ENCODE measurements around the gene RFTN1. TPM values are rescaled to one million over a fixed set of nuclear protein-coding genes. Genes with fewer than 3 reads are reported as not detected.

RFTN1 gene
- total RNA-seq, 3 donors from 2014 or later, result 6.9 to 12.6 (median 9.7) TPM

- Histone ChIP-seq H3K4me3 (no peak overlapping the region), H3K9me3 (no peaks in the 10 kb centered on the region), H3K4me1 (ENCODE audit: low read depth) (peaks cover 3% of the 10 kb centered on the region), H3K36me3 (ENCODE audit: low read depth) (no peaks in the 10 kb centered on the region)
- DNase-seq (no peak), ATAC-seq (no peak)
- TF ChIP-seq, protein P1, sequence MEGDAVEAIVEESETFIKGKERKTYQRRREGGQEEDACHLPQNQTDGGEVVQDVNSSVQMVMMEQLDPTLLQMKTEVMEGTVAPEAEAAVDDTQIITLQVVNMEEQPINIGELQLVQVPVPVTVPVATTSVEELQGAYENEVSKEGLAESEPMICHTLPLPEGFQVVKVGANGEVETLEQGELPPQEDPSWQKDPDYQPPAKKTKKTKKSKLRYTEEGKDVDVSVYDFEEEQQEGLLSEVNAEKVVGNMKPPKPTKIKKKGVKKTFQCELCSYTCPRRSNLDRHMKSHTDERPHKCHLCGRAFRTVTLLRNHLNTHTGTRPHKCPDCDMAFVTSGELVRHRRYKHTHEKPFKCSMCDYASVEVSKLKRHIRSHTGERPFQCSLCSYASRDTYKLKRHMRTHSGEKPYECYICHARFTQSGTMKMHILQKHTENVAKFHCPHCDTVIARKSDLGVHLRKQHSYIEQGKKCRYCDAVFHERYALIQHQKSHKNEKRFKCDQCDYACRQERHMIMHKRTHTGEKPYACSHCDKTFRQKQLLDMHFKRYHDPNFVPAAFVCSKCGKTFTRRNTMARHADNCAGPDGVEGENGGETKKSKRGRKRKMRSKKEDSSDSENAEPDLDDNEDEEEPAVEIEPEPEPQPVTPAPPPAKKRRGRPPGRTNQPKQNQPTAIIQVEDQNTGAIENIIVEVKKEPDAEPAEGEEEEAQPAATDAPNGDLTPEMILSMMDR (IDR thresholded peaks at IDR 0.05), result no peak
- intact Hi-C loops (cut with DNase I, micrococcal nuclease), result no loop called here
These were observed 5.8 kb downstream of the RFTN1 start for GRCh38 chr3:16507578-16508242.

DNA sequence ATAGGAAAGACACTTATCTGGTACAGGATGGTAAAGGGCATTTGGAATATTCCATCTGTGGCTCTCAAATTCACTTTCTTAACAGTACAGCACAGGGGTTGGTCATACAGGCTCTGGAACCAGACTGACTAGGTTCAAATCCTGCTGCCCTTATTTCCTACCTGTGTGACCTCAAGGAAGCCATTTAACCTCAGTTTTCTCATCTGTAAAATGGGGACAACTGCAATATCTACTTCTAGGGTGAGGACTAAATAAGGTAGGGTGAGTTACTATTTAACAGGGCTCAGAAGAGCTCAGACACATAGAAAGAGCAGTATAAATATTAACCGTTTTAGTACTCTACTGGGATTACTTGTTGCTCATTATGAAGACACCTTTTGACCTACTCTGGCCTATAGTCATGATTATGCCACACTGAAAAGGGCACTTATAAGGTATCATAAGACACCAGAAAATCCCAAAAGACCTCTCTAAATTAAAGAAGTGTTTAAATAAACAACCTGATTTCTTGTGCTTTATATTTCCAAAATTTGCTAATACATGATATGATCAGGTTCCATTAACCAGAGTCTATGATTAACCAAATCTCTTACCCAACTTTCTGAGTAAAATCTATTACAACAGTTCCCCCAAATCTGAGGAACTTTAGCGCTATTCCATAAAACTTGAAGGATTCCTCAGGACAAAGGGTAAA is 6.5 kb downstream of the RFTN1 start:
- DNase-seq, result no peak
- Histone ChIP-seq H3K4me3 (no peak overlapping the region), H3K4me1 (ENCODE audit: low read depth) (peaks cover 3% of the 10 kb centered on the region), H3K36me3 (ENCODE audit: low read depth) (no peaks in the 10 kb centered on the region), H3K9me3 (no peaks in the 10 kb centered on the region)
- no peak for ATAC-seq
- intact Hi-C loops (cut with DNase I, micrococcal nuclease), result no loop called here
- TF ChIP-seq, protein P1 (IDR thresholded peaks at IDR 0.05), result no peak

DNA sequence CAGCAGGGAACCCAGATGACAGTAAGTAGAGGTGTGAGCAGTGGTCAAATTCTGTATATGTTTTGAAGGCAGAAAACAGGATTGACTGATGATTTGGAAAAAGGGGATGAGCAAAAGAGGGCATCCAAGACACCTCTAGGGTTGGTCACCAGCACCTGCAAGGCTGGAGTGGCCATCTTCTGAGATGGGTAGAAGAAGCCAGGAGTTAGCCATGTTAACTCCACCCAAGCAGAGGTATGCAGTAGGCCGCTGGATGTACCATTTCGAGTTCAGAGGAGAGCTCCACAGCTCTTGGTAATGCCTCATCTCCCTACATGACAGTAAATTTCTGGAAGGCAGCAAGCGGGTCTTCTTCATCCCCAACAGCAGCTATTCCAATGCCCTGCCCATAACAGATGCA is 7.0 kb downstream of the RFTN1 start:
- H3K9me3 ChIP-seq, result no peaks in the 10 kb centered on the region
- no peaks in the 10 kb centered on the region for H3K36me3 ChIP-seq (ENCODE audit: low read depth)
- intact Hi-C loops (cut with DNase I, micrococcal nuclease), result no loop called here
- TF ChIP-seq, protein P1 (IDR thresholded peaks at IDR 0.05), result no peak
- peaks cover 3% of the 10 kb centered on the region for H3K4me1 ChIP-seq (ENCODE audit: low read depth)
- H3K4me3 ChIP-seq, result no peak overlapping the region
- DNase-seq (no peak), ATAC-seq (no peak)

DNA sequence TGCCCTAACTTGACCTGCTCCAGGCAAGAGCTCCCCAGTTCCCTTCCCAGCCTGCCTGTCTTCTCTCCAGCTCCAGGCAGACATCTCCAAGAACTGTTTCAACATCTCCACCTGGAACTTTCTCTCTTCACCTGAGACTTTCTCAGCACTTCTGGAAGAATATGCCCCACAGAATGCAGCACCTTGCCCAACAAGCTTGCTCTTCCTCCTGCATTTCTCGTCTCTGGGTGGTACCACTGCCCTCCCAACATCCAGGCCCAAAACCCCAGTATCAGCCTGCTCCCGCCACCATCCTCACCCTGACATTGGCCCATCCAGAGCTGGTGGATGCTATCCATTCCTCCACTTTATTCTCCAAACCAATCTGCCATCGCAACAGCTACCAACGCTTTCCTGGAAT is 8.8 kb downstream of the RFTN1 start:
- TF ChIP-seq, protein P1 (IDR thresholded peaks at IDR 0.05), result no peak
- H3K4me1 ChIP-seq (ENCODE audit: low read depth), result peaks cover 3% of the 10 kb centered on the region
- no peak overlapping the region for H3K4me3 ChIP-seq
- H3K9me3 ChIP-seq, result no peaks in the 10 kb centered on the region
- DNase-seq, result no peak
- intact Hi-C loops (cut with DNase I, micrococcal nuclease), result no loop called here
- no peak for ATAC-seq
- H3K36me3 ChIP-seq (ENCODE audit: low read depth), result no peaks in the 10 kb centered on the region

DNA sequence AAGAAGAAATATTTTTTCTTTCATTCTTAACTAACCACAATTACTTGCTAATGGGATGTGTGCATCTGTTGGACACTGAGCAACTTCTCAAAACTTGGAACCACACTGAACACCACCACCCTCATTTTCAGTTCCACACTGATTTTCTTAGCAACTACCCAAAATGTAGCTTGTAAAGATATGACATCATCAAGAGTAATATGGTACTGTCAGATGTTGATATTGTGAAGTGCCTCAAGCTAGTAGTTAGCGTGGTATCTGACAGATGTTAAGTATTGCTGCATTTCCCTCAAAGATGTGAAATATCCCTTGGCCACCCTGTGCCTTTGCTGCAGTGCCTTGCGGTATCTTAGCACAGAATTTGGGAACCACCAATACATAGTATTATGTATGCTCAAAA is 9.3 kb downstream of the RFTN1 start:
- TF ChIP-seq, protein P1 (IDR thresholded peaks at IDR 0.05), result no peak
- Histone ChIP-seq H3K36me3 (ENCODE audit: low read depth) (no peaks in the 10 kb centered on the region), H3K4me1 (ENCODE audit: low read depth) (peaks cover 3% of the 10 kb centered on the region), H3K9me3 (no peaks in the 10 kb centered on the region), H3K4me3 (no peak overlapping the region)
- intact Hi-C loops (cut with DNase I, micrococcal nuclease), result no loop called here
- ATAC-seq (peak; percentile 58), DNase-seq (no peak)

Measured in mucosa of descending colon (tissue), 3 donors.